DMS153 treated with DMSO at 0.1 percent for 48 hours (cell line): ENCODE measurements around the gene LRRC61.
"Not testable (repeated sequence)": the region's sequence is repeated elsewhere in the genome, so short reads cannot be mapped to it uniquely, and the experiment has no call there.

Experiments
- DNase-seq: peaks from one replicate; lab custom pipeline; 2025; ENCODE audit not compliant: unreplicated experiment; lab: John Stamatoyannopoulos, UW

Gene LRRC61

GRCh38 chr7:150322833-150323681 lies at the start of gene LRRC61, which contains the start of gene ACTR3C:
LRRC61 (plus strand) TSS chr7:150323355; CDS start chr7:150336862, 13,507 bp downstream.
ACTR3C (minus strand) TSS chr7:150323545; CDS start chr7:150295296, 28,249 bp downstream.
- DNase-seq = peak; percentile 76

- DNase-seq = peak; percentile 39
These were observed 46.9 kb upstream of the LRRC61 start for GRCh38 chr7:150276132-150276695.

GRCh38 chr7:150278383-150278782 lies 44.8 kb upstream of the LRRC61 start:
- DNase-seq = not testable (repeated sequence)

- not testable (repeated sequence) for DNase-seq
These were observed 41.3 kb upstream of the LRRC61 start for GRCh38 chr7:150281681-150282403.

- DNase-seq = not testable (repeated sequence)
These were observed 40.0 kb upstream of the LRRC61 start for GRCh38 chr7:150283111-150283510.

GRCh38 chr7:150283608-150284007 lies 39.5 kb upstream of the LRRC61 start:
- not testable (repeated sequence) for DNase-seq

GRCh38 chr7:150285849-150286754 lies 37.1 kb upstream of the LRRC61 start:
- DNase-seq = not testable (repeated sequence)

GRCh38 chr7:150287815-150288214 lies 35.3 kb upstream of the LRRC61 start:
- DNase-seq = not testable (repeated sequence)

GRCh38 chr7:150288816-150289215 lies 34.3 kb upstream of the LRRC61 start:
- not testable (repeated sequence) for DNase-seq

- not testable (repeated sequence) for DNase-seq
These were observed 32.8 kb upstream of the LRRC61 start for GRCh38 chr7:150290317-150290716.

- not testable (repeated sequence) for DNase-seq
These were observed 28.1 kb upstream of the LRRC61 start for GRCh38 chr7:150295027-150295426.

GRCh38 chr7:150295614-150296013 lies 27.5 kb upstream of the LRRC61 start:
- not testable (repeated sequence) for DNase-seq

- DNase-seq = not testable (repeated sequence)
These were observed 26.4 kb upstream of the LRRC61 start for GRCh38 chr7:150296802-150297201.

GRCh38 chr7:150297978-150298377 lies 25.2 kb upstream of the LRRC61 start:
- DNase-seq = not testable (repeated sequence)

- DNase-seq = not testable (repeated sequence)
These were observed 20.2 kb upstream of the LRRC61 start for GRCh38 chr7:150302908-150303310.

- DNase-seq = not testable (repeated sequence)
These were observed 18.5 kb upstream of the LRRC61 start for GRCh38 chr7:150304499-150305258.

- not testable (repeated sequence) for DNase-seq
These were observed 17.8 kb upstream of the LRRC61 start for GRCh38 chr7:150305259-150305902.

GRCh38 chr7:150305903-150306284 lies 17.3 kb upstream of the LRRC61 start:
- not testable (repeated sequence) for DNase-seq

- DNase-seq = not testable (repeated sequence)
These were observed 16.8 kb upstream of the LRRC61 start for GRCh38 chr7:150306377-150306776.
